HEK293 (cell line): ENCODE results near the gene PFAS.

Source experiments
- CTCF ChIA-PET: fragments of 350-600 bp; formaldehyde crosslinking; extraction: SDS; loops from one replicate; lab custom pipeline; 2021; ENCODE audit warnings: antibody characterized with exemption; lab: Yijun Ruan, JAX
- POLR2A ChIA-PET: fragments of 300-600 bp; formaldehyde crosslinking; extraction: SDS; loops from one replicate; lab custom pipeline; 2020; ENCODE audit warnings: antibody characterized with exemption, inconsistent platforms; lab: Yijun Ruan, JAX
- H3K27ac ChIP-seq: fragments of 200-500 bp; sonication (Bioruptor generic); 2 replicates; pipeline ENCODE4 v1.5.1; 2014; ENCODE audit warnings: low read depth, low read length, control low read depth, inconsistent platforms; ENCODE audit errors: extremely low read depth
- H3K36me3 ChIP-seq, 2 experiments: fragments of 200-500 bp in 1 of 2; sonication (Bioruptor generic) in 1 of 2; 1 replicate in 1 of 2; 2 replicates in 1 of 2; pipeline ENCODE4 v1.5.1; 2014 to 2017; ENCODE audit warnings: inconsistent platforms in 2 of 2, low read length in 2 of 2; ENCODE audit not compliant: control insufficient read depth in 2 of 2, insufficient read depth in 1 of 2
- H3K4me1 ChIP-seq: fragments of 200-500 bp; sonication (Bioruptor generic); 2 replicates; pipeline ENCODE4 v1.5.1; 2014; ENCODE audit warnings: mild to moderate bottlenecking, low read length, inconsistent platforms; ENCODE audit not compliant: control insufficient read depth, insufficient read depth
- H3K4me3 ChIP-seq: 2 replicates; pipeline ENCODE4 v1.5.1; 2011; ENCODE audit warnings: low read depth, mild to moderate bottlenecking, control low read depth, low read length, moderate library complexity
- H3K9me3 ChIP-seq: fragments of 200-500 bp; sonication (Bioruptor generic); 2 replicates; pipeline ENCODE4 v1.5.1; 2014; ENCODE audit warnings: low read depth, low read length, inconsistent platforms; ENCODE audit not compliant: control insufficient read depth, insufficient read depth
- BCL11A ChIP-seq: fragments of 450-650 bp; formaldehyde crosslinking; IDR thresholded peaks from 2 replicates; pipeline ENCODE4 v1.5.1; 2016; ENCODE audit warnings: low read depth, missing biosample characterization, missing genetic modification characterization
- EGR2 ChIP-seq: fragments of 450-650 bp; formaldehyde crosslinking; IDR thresholded peaks from 2 replicates; pipeline ENCODE4 v1.5.1; 2016; ENCODE audit warnings: low read depth, missing biosample characterization, missing genetic modification characterization
- KLF1 ChIP-seq: fragments of 450-650 bp; formaldehyde crosslinking; IDR thresholded peaks from 2 replicates; pipeline ENCODE4 v1.5.1; 2016; ENCODE audit warnings: missing biosample characterization, missing genetic modification characterization
- SCRT2 ChIP-seq: fragments of 450-650 bp; formaldehyde crosslinking; IDR thresholded peaks from 2 replicates; pipeline ENCODE4 v1.5.1; 2016; ENCODE audit warnings: missing biosample characterization, missing genetic modification characterization
- SP2 ChIP-seq: fragments of 450-650 bp; formaldehyde crosslinking; IDR thresholded peaks from 2 replicates; pipeline ENCODE4 v1.5.1; 2016; ENCODE audit warnings: missing biosample characterization, missing genetic modification characterization
- SP7 ChIP-seq: fragments of 450-650 bp; formaldehyde crosslinking; IDR thresholded peaks from 2 replicates; pipeline ENCODE4 v1.5.1; 2016; ENCODE audit warnings: missing biosample characterization, missing genetic modification characterization
- ZBTB1 ChIP-seq: fragments of 450-650 bp; formaldehyde crosslinking; IDR thresholded peaks from 2 replicates; pipeline ENCODE4 v1.5.1; 2016; ENCODE audit warnings: missing biosample characterization, missing genetic modification characterization
- ZBTB17 ChIP-seq: fragments of 450-650 bp; formaldehyde crosslinking; IDR thresholded peaks from 2 replicates; pipeline ENCODE4 v1.5.1; 2016; ENCODE audit warnings: missing biosample characterization, missing genetic modification characterization
- ZBTB20 ChIP-seq: fragments of 450-650 bp; formaldehyde crosslinking; IDR thresholded peaks from 2 replicates; pipeline ENCODE4 v1.5.1; 2016; ENCODE audit warnings: missing biosample characterization, missing genetic modification characterization
- ZBTB48 ChIP-seq: fragments of 450-650 bp; formaldehyde crosslinking; IDR thresholded peaks from 2 replicates; pipeline ENCODE4 v1.5.1; 2016; ENCODE audit warnings: missing biosample characterization, missing genetic modification characterization
- ZBTB6 ChIP-seq: fragments of 450-650 bp; formaldehyde crosslinking; IDR thresholded peaks from 2 replicates; pipeline ENCODE4 v1.5.1; 2017; ENCODE audit warnings: missing biosample characterization, missing genetic modification characterization
- ZFHX2 ChIP-seq: fragments of 450-650 bp; formaldehyde crosslinking; conservative IDR thresholded peaks from 2 replicates; pipeline ENCODE4 v1.5.1; 2016; ENCODE audit warnings: missing biosample characterization, missing genetic modification characterization
- ZFP41 ChIP-seq: fragments of 450-650 bp; formaldehyde crosslinking; IDR thresholded peaks from 2 replicates; pipeline ENCODE4 v1.5.1; 2016; ENCODE audit warnings: missing biosample characterization, missing genetic modification characterization, borderline replicate concordance
- ZFP69B ChIP-seq: fragments of 450-650 bp; formaldehyde crosslinking; IDR thresholded peaks from 2 replicates; pipeline ENCODE4 v1.5.1; 2016; ENCODE audit warnings: missing biosample characterization, missing genetic modification characterization
- ZNF138 ChIP-seq: fragments of 450-650 bp; formaldehyde crosslinking; IDR thresholded peaks from 2 replicates; pipeline ENCODE4 v1.5.1; 2016; ENCODE audit warnings: missing biosample characterization, missing genetic modification characterization, borderline replicate concordance
- ZNF214 ChIP-seq: fragments of 450-650 bp; formaldehyde crosslinking; IDR thresholded peaks from 2 replicates; pipeline ENCODE4 v1.5.1; 2017; ENCODE audit warnings: missing biosample characterization, mild to moderate bottlenecking, missing genetic modification characterization, borderline replicate concordance
- ZNF341 ChIP-seq: fragments of 450-650 bp; formaldehyde crosslinking; IDR thresholded peaks from 2 replicates; pipeline ENCODE4; 2016; ENCODE audit warnings: low read depth, missing biosample characterization, missing genetic modification characterization
- ZNF555 ChIP-seq: fragments of 450-650 bp; formaldehyde crosslinking; conservative IDR thresholded peaks from 2 replicates; pipeline ENCODE4 v1.5.1; 2017; ENCODE audit warnings: missing biosample characterization, mild to moderate bottlenecking, missing genetic modification characterization, inconsistent platforms
- ZNF571 ChIP-seq: fragments of 450-650 bp; formaldehyde crosslinking; IDR thresholded peaks from 2 replicates; pipeline ENCODE4 v1.5.0; 2017; ENCODE audit warnings: missing biosample characterization, missing genetic modification characterization
- ZNF600 ChIP-seq: fragments of 450-650 bp; formaldehyde crosslinking; IDR thresholded peaks from 2 replicates; pipeline ENCODE4 v1.5.1; 2016; ENCODE audit warnings: missing biosample characterization, missing genetic modification characterization
- ZNF610 ChIP-seq: fragments of 450-650 bp; formaldehyde crosslinking; IDR thresholded peaks from 2 replicates; pipeline ENCODE4 v1.5.1; 2016; ENCODE audit warnings: missing biosample characterization, missing genetic modification characterization, borderline replicate concordance
- ZNF677 ChIP-seq: fragments of 450-650 bp; IDR thresholded peaks from 2 replicates; pipeline ENCODE4 v1.5.0; 2018; ENCODE audit warnings: missing biosample characterization, mild to moderate bottlenecking, missing genetic modification characterization, moderate library complexity
- ZNF692 ChIP-seq: fragments of 450-650 bp; formaldehyde crosslinking; IDR thresholded peaks from 2 replicates; pipeline ENCODE4 v1.5.1; 2016; ENCODE audit warnings: missing biosample characterization, missing genetic modification characterization
- ZSCAN16 ChIP-seq: fragments of 450-650 bp; formaldehyde crosslinking; IDR thresholded peaks from 2 replicates; pipeline ENCODE4 v1.5.1; 2016; ENCODE audit warnings: missing biosample characterization, missing genetic modification characterization
- ZSCAN18 ChIP-seq: fragments of 450-650 bp; formaldehyde crosslinking; IDR thresholded peaks from 2 replicates; pipeline ENCODE4 v1.5.1; 2016; ENCODE audit warnings: missing biosample characterization, missing genetic modification characterization
- ZSCAN23 ChIP-seq: fragments of 450-650 bp; formaldehyde crosslinking; IDR thresholded peaks from 2 replicates; pipeline ENCODE4 v1.5.1; 2016; ENCODE audit warnings: missing biosample characterization, missing genetic modification characterization
- TF ChIP-seq, protein P1 (sequence below): fragments of 450-650 bp; formaldehyde crosslinking; IDR thresholded peaks from 2 replicates; pipeline ENCODE4 v1.5.1; 2017; ENCODE audit warnings: missing biosample characterization, missing genetic modification characterization
- TF ChIP-seq, protein P2 (sequence below): fragments of 450-650 bp; formaldehyde crosslinking; IDR thresholded peaks from 2 replicates; pipeline ENCODE4 v1.5.1; 2017; ENCODE audit warnings: missing biosample characterization, mild to moderate bottlenecking, missing genetic modification characterization, moderate library complexity
- TF ChIP-seq, protein P3 (sequence below): fragments of 450-650 bp; formaldehyde crosslinking; IDR thresholded peaks from 2 replicates; pipeline ENCODE4 v1.5.1; 2016; ENCODE audit warnings: missing biosample characterization, missing genetic modification characterization

The PFAS gene

DNA sequence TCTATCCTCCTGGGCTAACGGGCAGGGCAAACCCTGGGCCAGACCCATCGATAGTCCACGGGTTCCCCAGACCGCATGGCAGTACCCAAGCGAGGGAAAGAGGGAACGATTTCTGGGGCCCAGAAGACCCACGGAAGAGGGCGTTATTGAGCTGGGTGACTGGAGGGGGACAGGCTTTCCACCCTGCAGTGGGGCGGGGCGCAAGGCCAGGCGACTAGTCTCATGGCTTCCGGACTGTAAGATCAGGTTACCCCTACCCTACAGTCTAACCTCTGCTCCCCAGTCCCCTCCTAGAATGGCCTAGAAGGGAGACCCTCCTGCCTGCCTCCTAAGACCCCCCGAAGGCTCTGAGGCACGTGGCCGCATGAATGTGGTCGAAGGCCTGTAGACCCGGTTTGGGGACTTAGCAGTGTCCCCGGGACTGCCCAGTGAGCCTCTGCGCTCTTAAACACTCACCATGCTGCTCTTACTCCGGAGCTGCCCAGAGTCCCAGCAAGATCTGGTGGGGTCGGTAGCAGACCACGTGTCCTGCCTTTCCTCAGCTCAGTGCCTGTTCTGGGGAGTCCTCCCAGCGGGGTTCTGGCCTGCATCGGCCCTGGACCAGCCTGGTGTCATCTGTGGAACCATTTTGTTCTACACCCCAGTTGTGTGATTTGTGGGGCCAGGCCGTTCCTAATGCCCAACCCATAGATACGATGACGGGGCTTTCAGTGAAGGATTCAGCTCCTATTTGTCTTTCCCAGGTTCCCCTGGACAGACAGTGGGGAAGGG lies 25.5 kb upstream of the PFAS start:
- Histone ChIP-seq H3K4me1 (peaks cover 12% of the 10 kb centered on the region), H3K36me3 (peaks cover 4 to 15% of the 10 kb centered on the region in 2 experiments; a peak in 1 of 3 replicates), H3K4me3 (peak overlapping the region; percentile 78), H3K27ac (peak overlapping the region; percentile 70), H3K9me3 (no peaks in the 10 kb centered on the region)
- ChIA-PET CTCF (interaction anchor here (0.6 to 1.9 kb wide), 11 partner anchors 13 to 163 kb away, joined by 3 to 19 read pairs (median 5); partner anchors contain the start of genes ALOXE3, AURKB, CTC1 and PFAS), POLR2A (interaction anchor here (0.6 to 9.6 kb wide), 19 partner anchors 12 to 152 kb away, joined by 3 to 218 read pairs (median 6); partner anchors contain the start of genes ALOXE3, AURKB, BORCS6 and CTC1)
- TF ChIP-seq SCRT2 (tag by site-specific recombination) (no peak), ZNF610 (tag by site-specific recombination) (no peak), ZNF600 (tag by site-specific recombination) (0 out of 2 replicates have a peak, but pooled peaks have one; percentile 1), ZNF138 (no peak), ZNF692 (tag by site-specific recombination) (no peak), SP2 (peak; percentile 69; the same call in 1 of the 2 replicates), ZFHX2 (tag by site-specific recombination) (no peak), BCL11A (tag by site-specific recombination) (no peak), ZSCAN18 (no peak), ZBTB17 (tag by site-specific recombination) (peak; percentile 42; the same call in 1 of the 2 replicates), ZNF341 (tag by site-specific recombination) (0 out of 2 replicates have a peak, but pooled peaks have one; percentile 2), ZNF571 (tag by site-specific recombination) (no peak), ZBTB1 (tag by site-specific recombination) (no peak), ZSCAN23 (tag by site-specific recombination) (no peak), ZBTB20 (tag by site-specific recombination) (peak; percentile 73), ZSCAN16 (tag by site-specific recombination) (no peak), ZFP69B (tag by site-specific recombination) (no peak), EGR2 (no peak), ZNF214 (no peak), SP7 (tag by site-specific recombination) (no peak), ZNF677 (tag by site-specific recombination) (no peak), ZFP41 (tag by site-specific recombination) (no peak), ZNF555 (tag by site-specific recombination) (no peak), ZBTB48 (tag by site-specific recombination) (peak; percentile 31), KLF1 (tag by site-specific recombination) (peak; percentile 36), ZBTB6 (tag by site-specific recombination) (no peak)
- TF ChIP-seq, protein P1, sequence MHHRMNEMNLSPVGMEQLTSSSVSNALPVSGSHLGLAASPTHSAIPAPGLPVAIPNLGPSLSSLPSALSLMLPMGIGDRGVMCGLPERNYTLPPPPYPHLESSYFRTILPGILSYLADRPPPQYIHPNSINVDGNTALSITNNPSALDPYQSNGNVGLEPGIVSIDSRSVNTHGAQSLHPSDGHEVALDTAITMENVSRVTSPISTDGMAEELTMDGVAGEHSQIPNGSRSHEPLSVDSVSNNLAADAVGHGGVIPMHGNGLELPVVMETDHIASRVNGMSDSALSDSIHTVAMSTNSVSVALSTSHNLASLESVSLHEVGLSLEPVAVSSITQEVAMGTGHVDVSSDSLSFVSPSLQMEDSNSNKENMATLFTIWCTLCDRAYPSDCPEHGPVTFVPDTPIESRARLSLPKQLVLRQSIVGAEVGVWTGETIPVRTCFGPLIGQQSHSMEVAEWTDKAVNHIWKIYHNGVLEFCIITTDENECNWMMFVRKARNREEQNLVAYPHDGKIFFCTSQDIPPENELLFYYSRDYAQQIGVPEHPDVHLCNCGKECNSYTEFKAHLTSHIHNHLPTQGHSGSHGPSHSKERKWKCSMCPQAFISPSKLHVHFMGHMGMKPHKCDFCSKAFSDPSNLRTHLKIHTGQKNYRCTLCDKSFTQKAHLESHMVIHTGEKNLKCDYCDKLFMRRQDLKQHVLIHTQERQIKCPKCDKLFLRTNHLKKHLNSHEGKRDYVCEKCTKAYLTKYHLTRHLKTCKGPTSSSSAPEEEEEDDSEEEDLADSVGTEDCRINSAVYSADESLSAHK (tag by site-specific recombination) = no peak
- TF ChIP-seq, protein P2, sequence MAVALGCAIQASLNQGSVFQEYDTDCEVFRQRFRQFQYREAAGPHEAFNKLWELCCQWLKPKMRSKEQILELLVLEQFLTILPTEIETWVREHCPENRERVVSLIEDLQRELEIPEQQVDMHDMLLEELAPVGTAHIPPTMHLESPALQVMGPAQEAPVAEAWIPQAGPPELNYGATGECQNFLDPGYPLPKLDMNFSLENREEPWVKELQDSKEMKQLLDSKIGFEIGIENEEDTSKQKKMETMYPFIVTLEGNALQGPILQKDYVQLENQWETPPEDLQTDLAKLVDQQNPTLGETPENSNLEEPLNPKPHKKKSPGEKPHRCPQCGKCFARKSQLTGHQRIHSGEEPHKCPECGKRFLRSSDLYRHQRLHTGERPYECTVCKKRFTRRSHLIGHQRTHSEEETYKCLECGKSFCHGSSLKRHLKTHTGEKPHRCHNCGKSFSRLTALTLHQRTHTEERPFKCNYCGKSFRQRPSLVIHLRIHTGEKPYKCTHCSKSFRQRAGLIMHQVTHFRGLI = peak; percentile 88
- TF ChIP-seq, protein P3, sequence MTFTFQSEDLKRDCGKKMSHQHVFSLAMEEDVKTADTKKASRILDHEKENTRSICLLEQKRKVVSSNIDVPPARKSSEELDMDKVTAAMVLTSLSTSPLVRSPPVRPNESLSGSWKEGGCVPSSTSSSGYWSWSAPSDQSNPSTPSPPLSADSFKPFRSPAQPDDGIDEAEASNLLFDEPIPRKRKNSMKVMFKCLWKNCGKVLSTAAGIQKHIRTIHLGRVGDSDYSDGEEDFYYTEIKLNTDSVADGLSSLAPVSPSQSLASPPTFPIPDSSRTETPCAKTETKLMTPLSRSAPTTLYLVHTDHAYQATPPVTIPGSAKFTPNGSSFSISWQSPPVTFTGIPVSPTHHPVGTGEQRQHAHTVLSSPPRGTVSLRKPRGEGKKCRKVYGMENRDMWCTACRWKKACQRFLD (tag by site-specific recombination) = no peak
